HG02623 (cell line): ENCODE measurements around the gene CSTF1.
A peak's percentile ranks its signal among the peaks of the same experiment; 100 is the strongest.

ENCODE experiments used
- ATAC-seq: cut with Tn5 transposase; IDR thresholded peaks from one replicate; pipeline ENCODE4 v1.9.1; 2021; ENCODE audit warnings: moderate library complexity; ENCODE audit not compliant: unreplicated experiment

CSTF1 gene

DNA sequence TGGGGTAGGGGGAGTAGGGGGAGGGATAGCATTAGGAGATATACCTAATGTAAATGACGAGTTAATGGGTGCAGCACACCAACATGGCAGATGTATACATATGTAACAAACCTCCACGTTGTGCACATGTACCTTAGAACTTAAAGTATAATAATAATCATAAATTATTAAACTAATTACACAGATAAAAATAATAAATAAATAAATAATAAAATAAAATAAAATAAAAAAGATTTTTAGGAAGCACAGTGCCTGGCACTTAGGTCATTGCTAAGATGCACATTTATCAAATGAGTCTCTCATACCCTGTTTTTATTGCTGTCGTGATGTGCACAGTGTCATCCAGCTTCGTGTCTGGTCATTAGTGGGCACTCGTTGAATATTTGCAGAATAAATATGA, 57.0 kb downstream of the CSTF1 start:
- no peak for ATAC-seq

DNA sequence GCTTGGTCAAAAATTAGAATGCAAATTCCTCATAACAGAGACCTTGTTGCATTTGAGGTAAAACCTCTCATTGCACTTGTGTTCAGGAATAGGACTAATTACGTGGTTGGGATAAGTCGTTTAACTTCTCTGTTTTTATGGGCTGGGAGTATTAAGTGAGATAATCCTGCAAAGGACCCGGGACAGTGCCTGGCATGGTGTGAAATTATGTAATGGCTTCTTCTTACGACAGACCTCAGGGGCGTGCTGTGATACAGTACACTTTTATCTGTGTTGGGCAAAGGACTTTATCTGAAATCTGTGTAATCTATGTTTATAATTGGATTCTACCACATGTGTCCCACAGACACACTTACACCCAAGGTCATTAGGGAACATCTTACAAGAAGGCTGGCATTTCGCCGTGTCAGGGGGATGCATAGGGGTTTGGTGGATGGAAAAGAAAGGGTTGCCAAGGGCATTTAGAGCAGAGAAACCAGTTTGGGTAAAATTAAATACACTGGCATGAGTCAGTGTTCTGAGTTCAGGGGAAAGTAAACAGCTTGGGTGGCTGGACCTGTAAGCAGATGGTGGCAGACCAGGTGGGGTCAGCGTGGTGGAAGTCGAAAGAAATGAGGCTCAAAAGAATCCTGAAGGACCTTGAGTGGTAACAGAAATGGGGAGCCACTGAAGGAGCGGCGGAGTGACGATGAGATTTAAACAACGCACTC, 58.8 kb downstream of the CSTF1 start:
- ATAC-seq, result no peak

DNA sequence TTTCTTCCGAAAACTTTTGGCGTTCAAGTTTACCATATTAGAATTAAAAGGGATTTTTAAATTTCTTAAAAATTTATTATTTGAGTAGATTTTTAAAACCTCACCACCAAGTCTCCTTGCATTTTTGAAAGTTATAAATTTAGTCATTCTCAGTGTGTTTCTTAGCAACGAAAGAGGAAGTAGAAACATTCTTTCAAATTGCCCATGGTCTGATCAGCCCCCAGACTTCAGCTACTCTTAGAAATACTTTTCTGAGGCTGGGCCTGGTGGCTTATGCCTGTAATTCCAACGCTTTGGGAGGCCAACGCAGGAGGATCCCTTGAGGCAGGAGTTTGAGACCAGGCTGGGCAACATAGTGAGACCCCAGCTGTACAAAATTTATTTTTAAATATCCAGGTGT, 60.9 kb downstream of the CSTF1 start:
- peak; percentile 78 for ATAC-seq

DNA sequence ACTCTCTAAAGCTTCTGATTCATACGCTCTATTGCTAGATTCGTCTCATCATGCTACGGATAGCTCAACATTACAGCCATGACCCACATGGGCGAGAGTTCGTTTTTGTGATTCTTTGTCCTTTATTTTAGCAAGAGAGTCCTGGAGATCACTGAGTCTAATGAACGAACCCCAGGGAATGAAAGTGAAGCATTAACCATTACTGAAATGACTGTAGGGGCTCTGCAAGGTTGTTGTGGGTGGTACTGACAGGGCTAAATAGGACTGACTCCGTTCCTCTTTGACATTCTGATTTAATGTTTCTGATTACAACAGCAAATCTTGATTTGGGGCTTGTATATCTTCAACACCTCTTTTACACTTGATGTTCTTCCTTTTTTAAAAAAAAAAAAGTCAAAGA, 62.3 kb downstream of the CSTF1 start:
- ATAC-seq, result peak; percentile 58
